PC-3 (cell line): Measurements from ENCODE around the gene SNAPC3. TPM values are rescaled to one million over a fixed set of nuclear protein-coding genes. Genes with fewer than 3 reads are reported as not detected.

Experiments
- ATAC-seq: fragments of 200-7000 bp; cut with Tn5 transposase; 2 replicates; pipeline ENCODE4 v1.9.1; 2020; ENCODE audit warnings: mild to moderate bottlenecking, moderate library complexity
- BruUV-seq: library from RNA; stranded (reverse); fragments of 400-500 nt; replicated peaks from 2 replicates; lab custom pipeline; 2021; lab: Mats Ljungman, UMichigan
- CTCF ChIA-PET: fragments of 300-600 bp; sonication (Branson Sonifier 250); formaldehyde crosslinking; loops from one replicate; lab custom pipeline; 2022; ENCODE audit warnings: antibody characterized with exemption; lab: Charles Lee
- POLR2A ChIA-PET: fragments of 300-600 bp; sonication (Branson Sonifier 250); formaldehyde crosslinking; loops from one replicate; lab custom pipeline; 2022; ENCODE audit warnings: antibody characterized with exemption; ENCODE audit not compliant: unreplicated experiment; lab: Charles Lee
- DNase-seq: peaks from one replicate; pipeline ENCODE4 v3.0.0-alpha.2; 2015
- H2AFZ ChIP-seq: fragments of 300-600 bp; sonication (generic); 2 replicates; pipeline ENCODE4 v1.6.0; 2016; ENCODE audit warnings: antibody characterized with exemption, low read length
- H3F3A ChIP-seq: fragments of 300-600 bp; sonication (generic); one replicate; pipeline ENCODE4 v1.6.0; 2017; ENCODE audit warnings: antibody characterized with exemption, low read length, control low read depth, mild to moderate bottlenecking; ENCODE audit not compliant: unreplicated experiment
- H3K27ac ChIP-seq: fragments of 300-600 bp; sonication (generic); 2 replicates; pipeline ENCODE4 v1.5.1; 2016; ENCODE audit warnings: mild to moderate bottlenecking, low read length
- H3K27me3 ChIP-seq: fragments of 300-600 bp; sonication (generic); 2 replicates; pipeline ENCODE4 v1.6.1; 2016; ENCODE audit warnings: low read length, mixed read lengths
- H3K36me3 ChIP-seq: fragments of 300-600 bp; sonication (generic); 2 replicates; pipeline ENCODE4 v1.6.1; 2016; ENCODE audit warnings: low read depth, mixed run types, low read length, mixed read lengths
- H3K4me1 ChIP-seq: fragments of 300-600 bp; sonication (generic); 2 replicates; pipeline ENCODE4 v1.5.1; 2016; ENCODE audit warnings: low read length; ENCODE audit not compliant: insufficient read depth
- H3K4me2 ChIP-seq: fragments of 300-600 bp; sonication (generic); 2 replicates; pipeline ENCODE4 v1.6.0; 2016; ENCODE audit warnings: low read length
- H3K4me3 ChIP-seq: fragments of 300-600 bp; sonication (generic); 2 replicates; pipeline ENCODE4 v1.5.1; 2016; ENCODE audit warnings: mild to moderate bottlenecking, low read length, mixed read lengths
- H3K79me2 ChIP-seq: fragments of 300-600 bp; sonication (generic); 2 replicates; pipeline ENCODE4 v1.6.1; 2017; ENCODE audit warnings: low read length, mixed read lengths
- H3K9ac ChIP-seq: fragments of 300-600 bp; sonication (generic); 2 replicates; pipeline ENCODE4 v1.6.0; 2016; ENCODE audit warnings: mild to moderate bottlenecking, low read length
- H3K9me2 ChIP-seq: fragments of 300-600 bp; sonication (generic); replicated peaks from 2 replicates; pipeline ENCODE4 v1.6.1; 2016; ENCODE audit warnings: mixed run types, low read length, mixed read lengths
- H3K9me3 ChIP-seq: fragments of 300-600 bp; sonication (generic); 2 replicates; pipeline ENCODE4 v1.6.1; 2016; ENCODE audit warnings: low read length, mixed read lengths
- H4K20me1 ChIP-seq: fragments of 300-600 bp; sonication (generic); 2 replicates; pipeline ENCODE4 v1.6.1; 2016; ENCODE audit warnings: low read length, mixed read lengths
- CTCF ChIP-seq: fragments of 300-600 bp; sonication (generic); conservative IDR thresholded peaks from 2 replicates; pipeline ENCODE4 v1.5.1; 2017; ENCODE audit warnings: antibody characterized with exemption, low read depth, mild to moderate bottlenecking, low read length
- EZH2 ChIP-seq: fragments of 300-600 bp; sonication (generic); IDR thresholded peaks from one replicate; pipeline ENCODE4 v1.6.1; 2017; ENCODE audit warnings: antibody characterized with exemption, mild to moderate bottlenecking, low read length; ENCODE audit not compliant: unreplicated experiment
- EZH2phosphoT487 ChIP-seq: fragments of 300-600 bp; sonication (generic); IDR thresholded peaks from 2 replicates; pipeline ENCODE4 v1.6.1; 2018; ENCODE audit warnings: mild to moderate bottlenecking, antibody characterized with exemption, low read length, borderline replicate concordance
- intact Hi-C: fragments of 100-400 bp; cut with micrococcal nuclease; formaldehyde crosslinking; loops from 2 replicates; pipeline ENCODE4 v1.9.0; 2023
- total RNA-seq: library from RNA; depleted of rRNA; stranded (reverse); fragments of >200 nt; gene quantifications from 2 replicates; pipeline ENCODE4 v1.2.3, GENCODE V29; 2014

Gene SNAPC3
- total RNA-seq, 1 experiment from 2014 or later = 25.4 TPM

- intact Hi-C loops = no loop called here
- ChIA-PET POLR2A (no interaction called here), CTCF (no interaction called here)
- H3K79me2 ChIP-seq = no peaks in the 10 kb centered on the region
- H3K27ac ChIP-seq = no peak overlapping the region
- DNase-seq (no peak), ATAC-seq (no peak)
- H3K27me3 ChIP-seq = no peaks in the 10 kb centered on the region
- H3K4me3 ChIP-seq = no peak overlapping the region
- peaks cover 2% of the 10 kb centered on the region for H3K36me3 ChIP-seq
- H3K9me2 ChIP-seq = no peaks in the 10 kb centered on the region
- no peak overlapping the region for H2AFZ ChIP-seq
- H3K9me3 ChIP-seq = no peaks in the 10 kb centered on the region
- TF ChIP-seq CTCF (no peak), EZH2phosphoT487 (no peak), EZH2 (no peak)
- H3K9ac ChIP-seq = no peak overlapping the region
- BruUV-seq = no TSS peak
- no peaks in the 10 kb centered on the region for H4K20me1 ChIP-seq
- H3F3A ChIP-seq = no peaks in the 10 kb centered on the region
- H3K4me2 ChIP-seq = no peak overlapping the region
- no peaks in the 10 kb centered on the region for H3K4me1 ChIP-seq
Observed at GRCh38 chr9:15491950-15492349, 69.3 kb downstream of the SNAPC3 start.

GRCh38 chr9:15492485-15493150, 69.9 kb downstream of the SNAPC3 start:
- no TSS peak for BruUV-seq

More at GRCh38 chr9:15492485-15493150, 69.9 kb downstream of the SNAPC3 start:
- Histone ChIP-seq H4K20me1 (no peaks in the 10 kb centered on the region), H3K27ac (no peak overlapping the region), H3K4me1 (no peaks in the 10 kb centered on the region), H3K9me2 (no peaks in the 10 kb centered on the region), H3K9ac (no peak overlapping the region), H3F3A (no peaks in the 10 kb centered on the region), H2AFZ (no peak overlapping the region), H3K36me3 (peaks cover 3% of the 10 kb centered on the region), H3K9me3 (no peaks in the 10 kb centered on the region), H3K27me3 (no peaks in the 10 kb centered on the region), H3K4me3 (no peak overlapping the region), H3K4me2 (no peak overlapping the region), H3K79me2 (no peaks in the 10 kb centered on the region)
- TF ChIP-seq EZH2phosphoT487 (no peak), EZH2 (no peak), CTCF (no peak)
- ChIA-PET POLR2A (no interaction called here), CTCF (no interaction called here)
- no peak for ATAC-seq
- DNase-seq = no peak
- intact Hi-C loops = no loop called here
